Measurements from ENCODE around the gene LAD1.

LAD1 gene

GRCh38 chr1:201423655-201424054 is 24.5 kb upstream of the LAD1 start:
- TF ChIP-seq GATA2 (IDR thresholded peaks at IDR 0.05; ENCODE audit: low read depth, low read length): no peak
- no peak for TF ChIP-seq GATA3 (IDR thresholded peaks at IDR 0.05; ENCODE audit: low read depth, low read length)

- no peak for TF ChIP-seq GATA2 (IDR thresholded peaks at IDR 0.05; ENCODE audit: low read depth, low read length)
- TF ChIP-seq GATA3 (IDR thresholded peaks at IDR 0.05; ENCODE audit: low read depth, low read length): no peak
Observed at GRCh38 chr1:201422436-201423030, 23.4 kb upstream of the LAD1 start.

GRCh38 chr1:201422026-201422425 is 22.9 kb upstream of the LAD1 start:
- TF ChIP-seq GATA2 (IDR thresholded peaks at IDR 0.05; ENCODE audit: low read depth, low read length) (no peak), GATA3 (IDR thresholded peaks at IDR 0.05; ENCODE audit: low read depth, low read length) (no peak)

- TF ChIP-seq GATA2 (IDR thresholded peaks at IDR 0.05; ENCODE audit: low read depth, low read length) (no peak), GATA3 (IDR thresholded peaks at IDR 0.05; ENCODE audit: low read depth, low read length) (no peak)
Observed at GRCh38 chr1:201421041-201421440, 21.9 kb upstream of the LAD1 start.

GRCh38 chr1:201420608-201421002 is 21.5 kb upstream of the LAD1 start:
- TF ChIP-seq GATA2 (IDR thresholded peaks at IDR 0.05; ENCODE audit: low read depth, low read length) (no peak), GATA3 (IDR thresholded peaks at IDR 0.05; ENCODE audit: low read depth, low read length) (no peak)

- TF ChIP-seq GATA3 (IDR thresholded peaks at IDR 0.05; ENCODE audit: low read depth, low read length): no peak
- TF ChIP-seq GATA2 (IDR thresholded peaks at IDR 0.05; ENCODE audit: low read depth, low read length): no peak
Observed at GRCh38 chr1:201419746-201420607, 20.9 kb upstream of the LAD1 start.

GRCh38 chr1:201419256-201419655 is 20.1 kb upstream of the LAD1 start:
- no peak for TF ChIP-seq GATA3 (IDR thresholded peaks at IDR 0.05; ENCODE audit: low read depth, low read length)
- no peak for TF ChIP-seq GATA2 (IDR thresholded peaks at IDR 0.05; ENCODE audit: low read depth, low read length)

GRCh38 chr1:201418461-201418860 is 19.3 kb upstream of the LAD1 start:
- no peak for TF ChIP-seq GATA3 (IDR thresholded peaks at IDR 0.05; ENCODE audit: low read depth, low read length)
- TF ChIP-seq GATA2 (IDR thresholded peaks at IDR 0.05; ENCODE audit: low read depth, low read length): no peak

- TF ChIP-seq GATA2 (IDR thresholded peaks at IDR 0.05; ENCODE audit: low read depth, low read length): no peak
Observed at GRCh38 chr1:201414051-201414738, 15.1 kb upstream of the LAD1 start.

GRCh38 chr1:201411292-201411691 is 12.2 kb upstream of the LAD1 start:
- TF ChIP-seq GATA3 (IDR thresholded peaks at IDR 0.05; ENCODE audit: low read depth, low read length) (no peak), GATA2 (IDR thresholded peaks at IDR 0.05; ENCODE audit: low read depth, low read length) (no peak)

- TF ChIP-seq GATA2 (IDR thresholded peaks at IDR 0.05; ENCODE audit: low read depth, low read length) (no peak), GATA3 (IDR thresholded peaks at IDR 0.05; ENCODE audit: low read depth, low read length) (no peak)
Observed at GRCh38 chr1:201409440-201409839, 10.3 kb upstream of the LAD1 start.

GRCh38 chr1:201408834-201409200 is 9.7 kb upstream of the LAD1 start:
- no peak for TF ChIP-seq GATA2 (IDR thresholded peaks at IDR 0.05; ENCODE audit: low read depth, low read length)
- no peak for TF ChIP-seq GATA3 (IDR thresholded peaks at IDR 0.05; ENCODE audit: low read depth, low read length)

GRCh38 chr1:201408176-201408833 is 9.2 kb upstream of the LAD1 start:
- TF ChIP-seq GATA2 (IDR thresholded peaks at IDR 0.05; ENCODE audit: low read depth, low read length): no peak
- TF ChIP-seq GATA3 (IDR thresholded peaks at IDR 0.05; ENCODE audit: low read depth, low read length): no peak

GRCh38 chr1:201406831-201407406 is 7.8 kb upstream of the LAD1 start:
- TF ChIP-seq GATA2 (IDR thresholded peaks at IDR 0.05; ENCODE audit: low read depth, low read length) (no peak), GATA3 (IDR thresholded peaks at IDR 0.05; ENCODE audit: low read depth, low read length) (no peak)

Data from SH-SY5Y (cell line).